IMR-90 (cell line): ENCODE measurements around the gene SLC37A1. TPM values are rescaled to one million over a fixed set of nuclear protein-coding genes. Genes with fewer than 3 reads are reported as not detected.

ENCODE experiments used
- ATAC-seq: fragments of 200-7000 bp; cut with Tn5 transposase; 2 replicates; pipeline ENCODE4 v1.9.1; 2020; ENCODE audit warnings: low read depth, mild to moderate bottlenecking, moderate library complexity
- BruUV-seq: library from RNA; stranded (reverse); fragments of 400-500 nt; replicated peaks from 2 replicates; lab custom pipeline; 2021; lab: Mats Ljungman, UMichigan
- CTCF ChIA-PET: fragments of 300-600 bp; formaldehyde crosslinking; extraction: SDS; loops from one replicate; lab custom pipeline; 2021; ENCODE audit warnings: antibody characterized with exemption; lab: Yijun Ruan, JAX
- POLR2A ChIA-PET: fragments of 300-600 bp; sonication (Branson Sonifier 250); formaldehyde crosslinking; loops from one replicate; lab custom pipeline; 2022; ENCODE audit warnings: antibody characterized with exemption; ENCODE audit not compliant: unreplicated experiment; lab: Charles Lee
- DNase-seq: peaks from one replicate; pipeline ENCODE4 v3.0.0; 2013
- H2AFZ ChIP-seq: replicated peaks from 2 replicates; pipeline ENCODE3; 2013; ENCODE audit warnings: low read length, mild to moderate bottlenecking; ENCODE audit not compliant: poor library complexity
- H2AK5ac ChIP-seq: 2 replicates; pipeline ENCODE4 v1.6.1; 2013; ENCODE audit warnings: low read depth, low read length, inconsistent platforms
- H2AK9ac ChIP-seq: replicated peaks from 2 replicates; pipeline ENCODE3; 2013; ENCODE audit warnings: mild to moderate bottlenecking, low read depth, low read length, moderate library complexity; ENCODE audit not compliant: poor library complexity
- H2BK120ac ChIP-seq: 2 replicates; pipeline ENCODE4 v1.6.1; 2013; ENCODE audit warnings: low read depth, low read length, inconsistent platforms
- H2BK15ac ChIP-seq: 3 replicates; pipeline ENCODE4 v1.6.1; 2013; ENCODE audit warnings: low read depth, low read length, inconsistent platforms
- H2BK20ac ChIP-seq: 2 replicates; pipeline ENCODE4 v1.6.1; 2013; ENCODE audit warnings: low read depth, mild to moderate bottlenecking, inconsistent platforms, low read length, moderate library complexity
- H2BK5ac ChIP-seq: 2 replicates; pipeline ENCODE4 v1.6.1; 2013; ENCODE audit warnings: mild to moderate bottlenecking, low read depth, low read length, inconsistent platforms; ENCODE audit not compliant: poor library complexity, severe bottlenecking
- H3K14ac ChIP-seq: replicated peaks from 2 replicates; pipeline ENCODE4 v1.6.1; 2013; ENCODE audit warnings: low read depth, low read length, inconsistent platforms
- H3K18ac ChIP-seq: 2 replicates; pipeline ENCODE4 v1.6.1; 2013; ENCODE audit warnings: low read depth, low read length, control low read depth
- H3K23ac ChIP-seq: 2 replicates; pipeline ENCODE4 v1.6.1; 2013; ENCODE audit warnings: low read depth, low read length, inconsistent platforms
- H3K27ac ChIP-seq: 2 replicates; pipeline ENCODE4 v1.5.1; 2013; ENCODE audit warnings: mild to moderate bottlenecking, control low read depth, low read length; ENCODE audit not compliant: insufficient read depth
- H3K27me3 ChIP-seq: 2 replicates; pipeline ENCODE4 v1.6.1; 2013; ENCODE audit warnings: low read length; ENCODE audit not compliant: control insufficient read depth, insufficient read depth
- H3K36me3 ChIP-seq: 2 replicates; pipeline ENCODE4 v1.6.1; 2013; ENCODE audit warnings: low read length, mixed read lengths; ENCODE audit not compliant: control insufficient read depth, insufficient read depth
- H3K4ac ChIP-seq: 2 replicates; pipeline ENCODE4 v1.6.1; 2013; ENCODE audit warnings: low read depth, low read length, inconsistent platforms
- H3K4me1 ChIP-seq: 2 replicates; pipeline ENCODE4 v1.6.1; 2013; ENCODE audit warnings: low read length, mixed read lengths; ENCODE audit not compliant: control insufficient read depth, insufficient read depth
- H3K4me2 ChIP-seq: 2 replicates; pipeline ENCODE4 v1.6.1; 2013; ENCODE audit warnings: low read depth, mild to moderate bottlenecking, control low read depth, low read length, moderate library complexity
- H3K4me3 ChIP-seq: 2 replicates; pipeline ENCODE4 v1.5.1; 2013; ENCODE audit warnings: low read depth, mild to moderate bottlenecking, control low read depth, low read length, moderate library complexity; ENCODE audit not compliant: insufficient read depth
- H3K56ac ChIP-seq: 2 replicates; pipeline ENCODE4 v1.6.1; 2013; ENCODE audit warnings: low read length, inconsistent platforms; ENCODE audit not compliant: insufficient read depth; ENCODE audit errors: extremely low read depth
- H3K79me1 ChIP-seq, 2 experiments: 2 replicates each; pipeline ENCODE4 v1.6.1; 2013; ENCODE audit warnings: low read length in 2 of 2, inconsistent platforms in 1 of 2, low read depth in 1 of 2
- H3K9ac ChIP-seq: 2 replicates; pipeline ENCODE4 v1.6.1; 2013; ENCODE audit warnings: low read depth, low read length, control low read depth
- H3K9me1 ChIP-seq: 2 replicates; pipeline ENCODE4 v1.6.1; 2013; ENCODE audit warnings: low read length, inconsistent platforms; ENCODE audit not compliant: insufficient read depth
- H3K9me3 ChIP-seq: 2 replicates; pipeline ENCODE4 v1.6.1; 2013; ENCODE audit warnings: low read length; ENCODE audit not compliant: control insufficient read depth, insufficient read depth
- H4K20me1 ChIP-seq: 2 replicates; pipeline ENCODE4 v1.6.1; 2013; ENCODE audit warnings: low read length, inconsistent platforms; ENCODE audit not compliant: insufficient read depth
- H4K5ac ChIP-seq: 2 replicates; pipeline ENCODE4 v1.6.1; 2013; ENCODE audit warnings: mild to moderate bottlenecking, low read depth, low read length, control low read depth
- H4K8ac ChIP-seq, 2 experiments: 2 replicates each; pipeline ENCODE4 v1.6.1; 2013; ENCODE audit warnings: low read depth in 2 of 2, low read length in 2 of 2, control low read depth in 1 of 2, inconsistent platforms in 1 of 2
- H4K91ac ChIP-seq: 2 replicates; pipeline ENCODE4 v1.6.1; 2013; ENCODE audit warnings: low read depth, low read length, inconsistent platforms; ENCODE audit not compliant: insufficient read depth
- BHLHE40 ChIP-seq: fragments of 150-350 bp; IDR thresholded peaks from 2 replicates; pipeline ENCODE4 v1.6.1; 2016; ENCODE audit warnings: mild to moderate bottlenecking, low read depth, low read length
- CEBPB ChIP-seq: IDR thresholded peaks from 2 replicates; pipeline ENCODE4 v1.6.1; 2012; ENCODE audit warnings: low read depth, low read length, improper control_type of control experiment
- CHD1 ChIP-seq: IDR thresholded peaks from 2 replicates; pipeline ENCODE4 v1.6.1; 2012; ENCODE audit warnings: low read depth, low read length, improper control_type of control experiment
- CTCF ChIP-seq: conservative IDR thresholded peaks from 2 replicates; pipeline ENCODE4 v1.5.1; 2012; ENCODE audit warnings: mild to moderate bottlenecking, low read depth, low read length, improper control_type of control experiment
- FOS ChIP-seq: fragments of 150-350 bp; IDR thresholded peaks from 2 replicates; pipeline ENCODE4 v1.6.1; 2016; ENCODE audit warnings: low read depth, low read length
- MAFK ChIP-seq: IDR thresholded peaks from 2 replicates; pipeline ENCODE4 v1.6.1; 2012; ENCODE audit warnings: low read depth, low read length, improper control_type of control experiment
- MAZ ChIP-seq: IDR thresholded peaks from 2 replicates; pipeline ENCODE4 v1.6.1; 2012; ENCODE audit warnings: low read depth, mild to moderate bottlenecking, low read length, improper control_type of control experiment, moderate library complexity, borderline replicate concordance
- MXI1 ChIP-seq: IDR thresholded peaks from 2 replicates; pipeline ENCODE4 v1.6.1; 2012; ENCODE audit warnings: low read depth, mild to moderate bottlenecking, low read length, moderate library complexity, borderline replicate concordance
- NFE2L2 ChIP-seq: fragments of 150-350 bp; IDR thresholded peaks from 2 replicates; pipeline ENCODE4 v1.6.1; 2016; ENCODE audit warnings: low read depth, mild to moderate bottlenecking, low read length
- POLR2A ChIP-seq: IDR thresholded peaks from 2 replicates; pipeline ENCODE4 v1.6.1; 2012; ENCODE audit warnings: mild to moderate bottlenecking, low read depth, low read length
- RAD21 ChIP-seq: IDR thresholded peaks from 2 replicates; pipeline ENCODE4 v1.6.1; 2012; ENCODE audit warnings: low read length, improper control_type of control experiment
- RCOR1 ChIP-seq: IDR thresholded peaks from 2 replicates; pipeline ENCODE4 v1.6.1; 2012; ENCODE audit warnings: mild to moderate bottlenecking, low read length, improper control_type of control experiment; ENCODE audit not compliant: insufficient replicate concordance
- RFX5 ChIP-seq: IDR thresholded peaks from 2 replicates; pipeline ENCODE4 v1.8.0; 2012; ENCODE audit warnings: low read depth, mild to moderate bottlenecking, low read length, moderate library complexity
- SMC3 ChIP-seq: fragments of 150-350 bp; IDR thresholded peaks from 2 replicates; pipeline ENCODE4 v1.6.1; 2016; ENCODE audit warnings: low read depth, mild to moderate bottlenecking, antibody characterized with exemption, low read length, moderate library complexity
- USF2 ChIP-seq: fragments of 150-350 bp; IDR thresholded peaks from 2 replicates; pipeline ENCODE4 v1.6.1; 2017; ENCODE audit warnings: mild to moderate bottlenecking, antibody characterized with exemption, low read length, low read depth
- WGBS, 2 experiments: methylation state at CpG; one replicate each; pipeline versions ENCODE4 v1.1.5 to v1.1.7; 2013; ENCODE audit warnings: missing lambda C conversion rate in 2 of 2; ENCODE audit not compliant: insufficient read length in 1 of 2; ENCODE audit errors: extremely low coverage in 2 of 2; 5-methylcytosine and 5-hydroxymethylcytosine counted together
- dilution Hi-C: fragments of 300-500 bp; cut with HindIII; formaldehyde crosslinking; loops from one replicate; pipeline ENCODE4 v1.14.3; 2018; ENCODE audit warnings: low sequenced_read_pairs; ENCODE audit not compliant: unreplicated experiment
- in situ Hi-C: fragments of 300-500 bp; cut with MboI; formaldehyde crosslinking; loops from 3 replicates; pipeline ENCODE4 v1.14.3; 2019; ENCODE audit warnings: low sequenced_read_pairs, inconsistent platforms, mixed read lengths
- intact Hi-C: fragments of 100-400 bp; cut with micrococcal nuclease; formaldehyde crosslinking; loops from 2 replicates; pipeline ENCODE4 v1.10.0; 2022
- polyA plus RNA-seq, 3 experiments: library from polyadenylated mRNA; depleted of rRNA; stranded (reverse); fragments of >200 nt; gene quantifications; 2 replicates each; pipeline ENCODE4 v1.2.3, GENCODE V29; 2012; ENCODE audit warnings: low replicate concordance in 1 of 3
- total RNA-seq: library from RNA; depleted of rRNA; stranded (reverse); fragments of >200 nt; gene quantifications from 2 replicates; pipeline ENCODE4 v1.2.3, GENCODE V29; 2012

Gene SLC37A1
- total and polyA plus RNA-seq, 2 of the 4 experiments (the other 2 are of a cell fraction): 0.36 to 0.48 TPM

GRCh38 chr21:42486531-42486930, 27.1 kb upstream of the SLC37A1 start:
- H4K8ac ChIP-seq: no peak overlapping the region
- H3K18ac ChIP-seq: no peak overlapping the region
- H3K56ac ChIP-seq: no peak overlapping the region
- no peak overlapping the region for H4K91ac ChIP-seq
- no peak overlapping the region for H3K4ac ChIP-seq
- DNase-seq (no peak), ATAC-seq (no peak)
- H3K79me1 ChIP-seq: no peaks in the 10 kb centered on the region
- no peak overlapping the region for H3K4me3 ChIP-seq
- H2BK20ac ChIP-seq: no peak overlapping the region
- no peak overlapping the region for H2BK15ac ChIP-seq
- H3K9me3 ChIP-seq: no peaks in the 10 kb centered on the region; the same call in 1 of the 2 replicates
- no peaks in the 10 kb centered on the region for H3K9me1 ChIP-seq
- no peak overlapping the region for H3K9ac ChIP-seq
- H4K20me1 ChIP-seq: no peaks in the 10 kb centered on the region
- no peak overlapping the region for H3K23ac ChIP-seq
- BruUV-seq: no TSS peak
- no peak overlapping the region for H2AFZ ChIP-seq
- peaks cover 20% of the 10 kb centered on the region; the same call in 1 of the 2 replicates for H3K27me3 ChIP-seq
- H3K4me1 ChIP-seq: no peaks in the 10 kb centered on the region
- POLR2A ChIA-PET: no interaction called here
- TF ChIP-seq RAD21 (no peak), MXI1 (no peak), CEBPB (no peak), NFE2L2 (no peak), RCOR1 (no peak), RFX5 (no peak), CHD1 (no peak), SMC3 (no peak), FOS (no peak), MAZ (no peak), MAFK (no peak), USF2 (no peak), CTCF (no peak), BHLHE40 (no peak), POLR2A (no peak)
- no peak overlapping the region for H2BK120ac ChIP-seq
- no peak overlapping the region for H3K27ac ChIP-seq
- H4K5ac ChIP-seq: no peak overlapping the region
- H3K14ac ChIP-seq: no peak overlapping the region
- no peak overlapping the region for H3K4me2 ChIP-seq
- H3K36me3 ChIP-seq: no peaks in the 10 kb centered on the region
- in situ Hi-C loops (no loop called here), intact Hi-C loops (no loop called here), dilution Hi-C loops (no loop called here)
- H2AK5ac ChIP-seq: no peak overlapping the region
- 17% methylated on average over 2 of the region's 5 CpGs; no CpG with 5 or more reads in 1 of the 2 experiments for WGBS, 2 experiments
- no peak overlapping the region for H2BK5ac ChIP-seq
- no peak overlapping the region for H2AK9ac ChIP-seq
- CTCF ChIA-PET: no interaction called here
